ENCODE results near the gene PDE4A.

Gene PDE4A

DNA sequence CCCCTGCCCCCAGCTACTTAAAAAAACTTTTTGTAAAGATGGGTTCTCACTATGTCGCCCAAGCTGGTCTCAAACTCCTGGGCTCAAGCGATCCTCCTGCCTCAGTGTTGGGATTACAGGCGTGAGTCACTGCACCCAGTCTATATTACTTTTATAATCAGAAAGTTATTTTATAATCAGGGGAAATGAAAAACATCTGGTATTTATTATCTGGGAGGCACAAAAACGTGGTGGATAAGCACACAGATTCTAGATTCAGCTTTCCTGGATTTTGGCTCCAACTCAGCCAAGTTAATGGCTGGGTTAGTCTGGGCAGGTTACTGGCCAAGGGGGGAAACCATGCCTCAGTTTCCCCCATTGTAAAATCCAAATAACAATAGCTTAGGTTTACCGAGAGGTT, 58.1 kb downstream of the PDE4A start:
- no peaks in the 10 kb centered on the region for H3K27me3 Mint-ChIP-seq
- H3K4me1 Mint-ChIP-seq, result peaks cover 3% of the 10 kb centered on the region
- no peaks in the 10 kb centered on the region for H3K36me3 Mint-ChIP-seq
- ATAC-seq (ENCODE audit: low read depth) (no peak), DNase-seq (ENCODE audit: low spot score in 2 of 2) (no peak)
- no peak overlapping the region for H3K27ac Mint-ChIP-seq
- H3K9me3 Mint-ChIP-seq, result no peaks in the 10 kb centered on the region
- no peak overlapping the region for H3K4me3 Mint-ChIP-seq

DNA sequence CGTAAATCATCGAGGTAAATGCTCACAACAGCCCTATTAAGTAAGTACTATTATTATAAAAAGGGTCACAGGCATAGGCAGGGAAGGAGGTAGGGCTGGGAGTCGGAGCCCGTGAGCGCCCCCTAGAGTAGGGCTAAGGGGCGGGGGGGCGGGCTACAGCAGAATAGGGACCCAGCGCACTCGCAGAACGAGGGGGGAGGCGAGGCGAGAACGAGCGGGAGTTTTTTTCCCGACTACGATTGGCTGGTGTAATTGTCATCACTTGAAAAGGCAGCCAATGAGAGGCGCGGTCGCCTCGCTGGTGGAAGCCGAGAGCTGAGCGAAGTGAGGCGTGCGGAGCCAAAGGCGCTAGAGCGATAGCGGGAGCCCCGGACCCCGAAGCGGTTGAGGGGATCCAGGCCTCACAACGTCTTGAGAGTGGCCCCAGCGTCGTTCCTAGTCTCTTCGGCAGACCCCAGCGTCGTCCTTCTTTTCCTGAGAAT, 58.6 kb downstream of the PDE4A start:
- peaks cover 3% of the 10 kb centered on the region for H3K4me1 Mint-ChIP-seq
- peak; percentile 68 to 76 for DNase-seq (ENCODE audit: low spot score in 2 of 2)
- peak; percentile 95 for ATAC-seq (ENCODE audit: low read depth)
- H3K9me3 Mint-ChIP-seq, result no peaks in the 10 kb centered on the region
- H3K4me3 Mint-ChIP-seq, result peak overlapping the region; percentile 41
- peak overlapping the region; percentile 80 for H3K27ac Mint-ChIP-seq
- no peaks in the 10 kb centered on the region for H3K27me3 Mint-ChIP-seq
- H3K36me3 Mint-ChIP-seq, result no peaks in the 10 kb centered on the region

DNA sequence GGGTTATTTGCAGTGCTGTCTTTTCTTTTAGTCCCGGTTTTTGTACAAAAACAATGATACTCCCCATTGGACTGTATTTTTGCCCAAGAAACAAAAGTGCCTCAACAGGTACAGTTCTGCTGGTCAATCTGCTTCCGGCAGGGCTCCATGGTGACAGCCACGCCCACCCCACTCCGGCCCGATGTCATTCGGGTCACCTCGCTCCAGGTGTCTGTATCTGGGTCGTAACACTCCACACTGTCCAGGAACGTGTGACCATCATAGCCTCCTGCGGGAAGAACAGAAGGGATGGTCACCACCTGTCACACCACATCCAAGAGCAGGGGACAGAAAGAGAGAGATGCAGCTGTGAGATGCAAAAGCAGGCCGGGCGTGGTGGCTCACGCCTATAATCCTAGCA, 66.2 kb downstream of the PDE4A start:
- H3K27ac Mint-ChIP-seq, result no peak overlapping the region
- H3K9me3 Mint-ChIP-seq, result no peaks in the 10 kb centered on the region
- no peak overlapping the region for H3K4me3 Mint-ChIP-seq
- DNase-seq (ENCODE audit: low spot score in 2 of 2) (no peak), ATAC-seq (ENCODE audit: low read depth) (no peak)
- no peaks in the 10 kb centered on the region for H3K4me1 Mint-ChIP-seq
- peaks cover 9% of the 10 kb centered on the region for H3K36me3 Mint-ChIP-seq
- H3K27me3 Mint-ChIP-seq, result no peaks in the 10 kb centered on the region

DNA sequence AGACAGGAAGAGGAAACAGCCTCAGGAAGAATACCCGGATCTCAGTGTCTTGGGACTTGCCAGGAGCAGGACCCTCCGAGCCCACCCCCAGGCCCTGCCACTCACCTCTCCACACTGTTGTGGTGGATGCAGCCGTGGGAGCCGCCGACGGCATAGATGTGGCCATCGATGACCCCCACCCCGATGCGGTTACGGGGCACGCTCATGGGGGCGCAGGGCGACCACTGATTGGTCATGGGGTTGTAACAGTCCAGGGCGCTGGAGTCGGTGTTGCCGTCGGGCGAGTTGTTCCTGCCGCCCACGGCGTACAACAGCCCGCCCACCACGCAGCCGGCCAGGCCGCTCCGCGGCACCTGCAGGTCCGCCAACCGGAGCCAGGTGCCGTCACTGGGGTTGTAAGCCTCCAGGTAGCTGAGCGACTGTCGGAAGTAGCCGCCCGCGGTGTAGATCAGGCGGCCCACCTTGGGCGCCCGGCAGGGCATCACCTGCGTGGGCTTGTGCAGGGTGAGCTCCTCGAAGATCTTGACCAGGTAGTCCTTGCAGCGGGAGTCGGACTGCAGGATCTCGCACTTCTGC, 71.2 kb downstream of the PDE4A start:
- DNase-seq (ENCODE audit: low spot score in 2 of 2) (no peak), ATAC-seq (ENCODE audit: low read depth) (no peak)
- H3K27me3 Mint-ChIP-seq, result no peaks in the 10 kb centered on the region
- no peak overlapping the region for H3K4me3 Mint-ChIP-seq
- no peaks in the 10 kb centered on the region for H3K4me1 Mint-ChIP-seq
- no peak overlapping the region for H3K27ac Mint-ChIP-seq
- H3K36me3 Mint-ChIP-seq, result peaks cover 5% of the 10 kb centered on the region
- H3K9me3 Mint-ChIP-seq, result no peaks in the 10 kb centered on the region

DNA sequence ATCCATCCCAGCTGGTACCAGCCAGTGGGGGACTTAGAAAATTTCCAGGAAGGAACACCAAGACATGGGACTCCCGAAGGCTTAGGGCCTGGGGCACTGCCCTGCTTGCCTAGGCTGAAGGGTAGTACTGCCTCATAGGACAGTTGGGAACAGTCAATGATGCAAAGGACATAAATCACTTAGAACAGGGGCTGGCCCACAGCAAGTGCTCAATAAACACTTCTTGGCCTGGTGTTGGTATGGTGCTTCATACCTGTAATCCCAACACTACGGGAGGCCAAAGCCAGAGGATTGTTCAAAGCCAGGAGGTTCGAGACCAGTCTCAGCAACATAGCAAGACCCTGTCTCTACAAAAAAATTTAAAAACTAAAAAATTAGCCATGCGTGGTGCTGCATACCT, 77.0 kb downstream of the PDE4A start:
- peaks cover 4% of the 10 kb centered on the region for H3K36me3 Mint-ChIP-seq
- no peak overlapping the region for H3K27ac Mint-ChIP-seq
- no peaks in the 10 kb centered on the region for H3K27me3 Mint-ChIP-seq
- H3K4me1 Mint-ChIP-seq, result peaks cover 13% of the 10 kb centered on the region
- no peaks in the 10 kb centered on the region for H3K9me3 Mint-ChIP-seq
- H3K4me3 Mint-ChIP-seq, result no peak overlapping the region
- DNase-seq (ENCODE audit: low spot score in 2 of 2) (no peak), ATAC-seq (ENCODE audit: low read depth) (no peak)

DNA sequence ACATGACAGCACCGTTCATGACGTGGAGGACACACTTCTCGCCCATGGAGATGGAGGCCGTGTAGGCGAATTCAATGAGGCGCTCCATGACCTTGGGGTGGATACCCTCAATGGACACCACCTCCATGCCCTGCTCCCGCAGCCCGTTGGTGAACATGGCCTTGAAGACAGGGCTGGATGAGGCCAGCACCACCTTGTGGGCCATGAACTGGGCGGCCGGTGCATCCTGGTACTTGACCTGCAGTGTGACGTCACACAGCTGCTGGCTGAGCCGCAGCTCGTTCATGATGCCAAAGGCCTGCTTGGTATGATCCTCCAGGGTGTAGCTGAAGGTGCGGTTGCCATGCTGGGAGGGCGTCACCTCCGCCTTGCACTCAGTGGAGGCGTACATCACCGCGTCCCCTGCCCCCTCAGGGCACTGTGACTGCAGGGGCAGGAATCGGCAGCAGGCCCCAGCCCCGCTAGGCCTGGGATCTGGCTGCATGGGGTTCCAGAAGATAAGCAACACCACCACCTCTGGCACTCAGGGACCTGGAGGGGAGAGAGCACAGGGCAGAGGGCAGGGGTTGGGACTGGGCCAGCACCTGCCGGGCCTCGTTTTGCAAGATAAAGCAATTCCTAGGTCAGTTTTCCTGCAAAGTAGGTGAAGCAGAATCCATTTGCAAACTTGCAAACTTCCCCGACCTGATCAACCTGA, 79.4 kb downstream of the PDE4A start:
- ATAC-seq (ENCODE audit: low read depth), result no peak
- Mint-ChIP-seq H3K27me3 (no peaks in the 10 kb centered on the region), H3K9me3 (no peaks in the 10 kb centered on the region), H3K4me3 (no peak overlapping the region), H3K36me3 (peaks cover 3% of the 10 kb centered on the region), H3K4me1 (peaks cover 17% of the 10 kb centered on the region), H3K27ac (no peak overlapping the region)
- DNase-seq (ENCODE audit: low spot score in 2 of 2), result no peak

DNA sequence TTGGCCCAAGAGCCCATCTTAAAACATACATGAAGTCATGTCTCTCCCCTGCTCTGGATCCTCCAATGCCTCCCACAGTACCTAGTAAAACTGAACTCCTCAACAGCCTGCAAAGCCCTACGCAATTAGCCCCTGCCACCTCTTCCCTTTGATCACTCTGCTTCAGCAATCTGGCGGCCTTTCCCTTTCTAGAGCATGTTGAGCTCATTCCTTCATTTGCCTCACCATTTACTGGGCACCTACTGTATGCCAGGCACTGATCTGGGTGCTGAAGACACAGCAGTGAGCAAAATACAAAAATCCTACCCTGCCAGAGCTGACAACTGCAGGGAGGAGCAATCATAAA, 79.9 kb downstream of the PDE4A start:
- Mint-ChIP-seq H3K4me1 (peaks cover 17% of the 10 kb centered on the region), H3K4me3 (peak overlapping the region; percentile 37), H3K36me3 (peaks cover 3% of the 10 kb centered on the region), H3K27me3 (no peaks in the 10 kb centered on the region), H3K27ac (no peak overlapping the region), H3K9me3 (no peaks in the 10 kb centered on the region)
- DNase-seq (ENCODE audit: low spot score in 2 of 2), result no peak
- ATAC-seq (ENCODE audit: low read depth), result no peak

DNA sequence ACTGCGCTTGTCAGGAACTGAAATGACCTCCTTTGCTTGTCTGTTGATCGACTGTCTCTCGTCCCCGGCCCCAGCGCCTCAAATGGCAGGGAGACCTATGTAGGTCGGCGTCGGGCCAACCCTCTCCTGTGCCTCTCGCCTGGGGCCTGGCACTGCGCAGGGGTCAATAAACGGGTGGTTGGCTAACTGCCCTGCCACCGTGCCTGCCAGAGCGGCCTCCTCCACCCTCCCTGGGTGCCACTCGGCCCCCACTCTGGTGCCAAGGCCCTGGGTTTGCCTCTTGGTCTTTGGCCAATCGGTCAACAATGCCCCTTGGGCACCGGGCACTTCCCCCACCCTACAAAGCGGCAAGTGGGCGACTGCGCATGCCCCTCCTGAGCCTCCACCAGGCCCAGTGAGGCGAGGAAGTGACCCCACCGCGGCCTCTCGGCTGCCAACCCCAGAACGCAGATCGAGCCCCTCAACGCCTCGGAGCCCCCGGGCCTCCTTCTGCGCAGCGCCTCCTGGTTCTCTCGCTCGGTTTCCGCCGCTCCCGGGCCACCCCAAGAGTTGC, 81.7 kb downstream of the PDE4A start:
- Mint-ChIP-seq H3K27ac (peak overlapping the region; percentile 28), H3K9me3 (no peaks in the 10 kb centered on the region), H3K4me3 (peak overlapping the region; percentile 84), H3K4me1 (peaks cover 16% of the 10 kb centered on the region), H3K27me3 (no peaks in the 10 kb centered on the region), H3K36me3 (peaks cover 3% of the 10 kb centered on the region)
- no peak for DNase-seq (ENCODE audit: low spot score in 2 of 2)
- ATAC-seq (ENCODE audit: low read depth), result peak; percentile 20

DNA sequence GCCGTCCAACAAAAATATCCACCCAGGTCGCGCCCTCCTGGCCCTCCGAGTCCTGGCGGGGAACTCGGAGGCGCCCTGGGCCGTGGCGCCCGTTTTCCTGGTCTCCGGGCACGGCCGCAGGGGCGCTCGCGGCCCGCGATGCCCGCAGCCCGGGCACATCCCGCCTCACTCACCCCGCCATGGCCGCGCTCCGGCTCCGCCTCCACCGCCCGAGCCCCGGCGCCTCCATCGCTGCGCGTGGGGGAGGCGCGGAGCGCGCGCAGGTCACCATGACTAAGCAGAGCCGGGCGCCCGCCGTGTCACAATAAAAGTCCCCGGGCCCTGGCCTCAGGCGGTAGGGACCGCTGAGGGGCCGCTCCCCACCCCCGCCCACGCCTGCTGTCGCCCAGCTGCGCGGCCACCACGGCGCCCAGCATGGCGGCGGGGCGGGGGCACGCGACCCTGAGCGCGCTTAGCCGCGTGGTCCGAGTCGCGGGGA, 82.2 kb downstream of the PDE4A start:
- H3K9me3 Mint-ChIP-seq, result no peaks in the 10 kb centered on the region
- peaks cover 3% of the 10 kb centered on the region for H3K36me3 Mint-ChIP-seq
- H3K4me1 Mint-ChIP-seq, result peaks cover 14% of the 10 kb centered on the region

DNA sequence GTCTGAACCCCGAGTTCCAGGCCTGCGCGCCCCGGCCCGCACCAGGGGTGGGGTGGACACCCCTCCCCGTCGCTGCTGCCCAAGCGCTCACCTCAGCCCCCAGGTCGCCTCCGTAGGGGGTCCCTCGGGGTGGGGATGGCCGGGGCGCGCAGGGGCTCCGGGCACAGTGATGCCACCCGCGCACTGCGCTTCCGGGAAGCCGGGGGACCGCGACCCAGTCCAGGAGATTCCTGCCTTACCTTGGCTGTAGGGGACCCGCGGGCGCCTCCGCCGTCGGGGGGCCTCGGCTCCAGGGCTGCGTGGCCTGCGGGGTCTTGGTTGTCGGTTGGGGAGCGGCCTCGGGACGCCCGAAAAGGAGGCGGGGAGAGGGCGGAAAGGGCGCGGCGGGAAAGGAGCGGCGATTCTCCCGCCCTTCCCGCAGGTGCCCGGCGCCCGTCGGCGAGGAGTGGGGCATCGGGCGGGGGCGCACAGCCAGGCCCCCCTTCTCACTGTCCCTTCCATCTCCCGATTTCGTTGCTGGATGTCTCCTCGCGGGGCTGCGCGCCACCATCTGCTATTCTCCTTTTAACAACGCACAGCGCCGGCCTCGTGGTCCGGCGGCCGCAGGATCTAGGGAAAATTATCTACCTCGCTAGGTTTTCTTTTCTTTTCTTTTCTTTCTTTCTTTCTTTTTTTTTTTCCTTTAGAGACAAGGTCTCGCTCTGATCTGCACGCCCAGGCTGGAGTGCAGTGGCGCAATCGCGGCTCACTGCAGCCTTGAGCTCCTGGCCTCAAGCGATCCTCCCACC, 82.9 kb downstream of the PDE4A start, which contains the start of gene KEAP1:
Gene KEAP1 (minus strand): TSS at position 355 of the 788 bp plus-strand sequence. CDS start 3,323 bp downstream, outside the sequence.
- Mint-ChIP-seq H3K9me3 (no peaks in the 10 kb centered on the region), H3K27me3 (no peaks in the 10 kb centered on the region), H3K4me3 (peak within 1 kb of the TSS; percentile 98), H3K4me1 (peaks cover 14% of the 10 kb centered on the region), H3K36me3 (peaks cover 3% of the 10 kb centered on the region), H3K27ac (peak within 1 kb of the TSS; percentile 81)
- DNase-seq (ENCODE audit: low spot score in 2 of 2) (peak in 1 of 2 donors; percentile 52), ATAC-seq (ENCODE audit: low read depth) (no peak)

More for the DNA sequence above, 82.2 kb downstream of the PDE4A start:
- ATAC-seq (ENCODE audit: low read depth) (peak; percentile 92), DNase-seq (ENCODE audit: low spot score in 2 of 2) (peak; percentile 77 to 79)
- peak overlapping the region; percentile 28 for H3K27ac Mint-ChIP-seq
- H3K4me3 Mint-ChIP-seq, result peak overlapping the region; percentile 84
- H3K27me3 Mint-ChIP-seq, result no peaks in the 10 kb centered on the region

DNA sequence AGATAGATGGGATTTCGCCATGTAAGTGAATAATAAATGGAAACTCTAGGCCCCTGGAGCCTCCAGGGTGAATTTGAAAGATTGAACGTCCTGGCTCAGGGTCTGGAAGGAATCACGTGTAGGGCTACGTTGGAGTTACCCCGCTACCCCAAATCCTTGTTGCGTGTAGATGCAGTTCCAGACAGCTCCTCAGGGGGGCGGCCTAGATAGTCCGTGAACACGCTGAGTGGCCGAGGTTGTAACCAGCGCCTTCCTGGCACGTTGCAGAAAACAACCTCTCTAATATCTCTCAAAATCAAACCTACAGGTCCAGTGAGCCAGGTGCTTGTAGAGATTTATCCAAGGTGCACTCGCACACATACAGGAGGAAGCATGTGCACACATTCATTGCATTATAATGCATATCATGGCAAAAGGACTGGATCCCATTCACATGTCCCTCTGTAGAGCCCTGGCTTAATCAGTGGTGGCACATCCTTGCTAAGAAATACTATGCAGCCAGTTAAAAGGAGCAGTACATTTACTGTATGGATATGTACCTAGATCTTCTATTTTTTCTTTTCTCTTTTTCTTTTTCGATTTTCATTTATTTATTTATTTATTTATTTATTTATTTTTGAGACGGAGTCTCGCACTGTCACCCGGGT, 85.4 kb downstream of the PDE4A start:
- H3K4me1 Mint-ChIP-seq, result peaks cover 10% of the 10 kb centered on the region
- no peaks in the 10 kb centered on the region for H3K9me3 Mint-ChIP-seq
- H3K27me3 Mint-ChIP-seq, result no peaks in the 10 kb centered on the region
- no peaks in the 10 kb centered on the region for H3K36me3 Mint-ChIP-seq
- ATAC-seq (ENCODE audit: low read depth) (peak; percentile 25), DNase-seq (ENCODE audit: low spot score in 2 of 2) (peak; percentile 72 to 73)
- H3K27ac Mint-ChIP-seq, result no peak overlapping the region
- no peak overlapping the region for H3K4me3 Mint-ChIP-seq

DNA sequence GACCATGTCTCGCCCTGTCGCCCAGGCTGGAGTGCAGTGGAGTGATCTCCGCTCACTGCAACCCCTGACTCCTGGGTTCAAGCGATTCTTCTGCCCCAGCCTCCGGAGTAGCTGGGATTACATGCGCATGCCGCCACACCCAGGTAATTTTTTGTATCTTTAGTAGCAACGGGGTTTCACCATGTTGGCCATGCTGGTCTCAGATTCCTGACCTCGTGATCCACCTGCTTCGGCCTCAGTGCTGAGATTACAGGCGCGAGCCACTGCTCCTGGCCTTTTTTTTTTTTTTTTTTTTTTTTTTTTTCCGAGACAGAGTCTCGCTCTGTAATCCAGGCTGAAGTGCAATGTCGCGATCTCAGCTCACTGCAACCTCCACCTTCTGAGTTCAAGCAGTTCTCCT, 87.7 kb downstream of the PDE4A start:
- Mint-ChIP-seq H3K9me3 (no peaks in the 10 kb centered on the region), H3K27me3 (peaks cover 3% of the 10 kb centered on the region), H3K4me1 (peaks cover 4% of the 10 kb centered on the region), H3K36me3 (no peaks in the 10 kb centered on the region), H3K27ac (no peak overlapping the region), H3K4me3 (no peak overlapping the region)
- ATAC-seq (ENCODE audit: low read depth) (no peak), DNase-seq (ENCODE audit: low spot score in 2 of 2) (no peak)

DNA sequence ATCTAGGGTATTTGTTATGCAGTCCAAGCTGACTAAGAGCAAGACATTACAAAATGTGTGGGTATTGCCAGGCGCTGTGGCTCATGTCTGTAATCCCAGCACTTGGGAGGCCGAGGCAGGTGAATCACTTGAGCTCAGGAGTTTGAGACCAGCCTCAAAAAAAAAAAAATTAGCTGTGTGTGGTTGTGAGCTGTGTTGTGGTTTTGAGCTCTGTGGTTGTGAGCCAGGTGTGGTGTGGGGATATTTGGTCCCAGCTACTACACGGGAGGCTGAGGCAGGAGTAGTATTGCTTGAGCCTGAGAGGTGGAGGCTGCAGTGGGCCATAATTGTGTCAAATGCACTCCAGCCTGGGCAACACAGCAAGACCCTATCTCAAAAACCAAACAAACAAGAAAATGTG, 88.4 kb downstream of the PDE4A start:
- peaks cover under 1% of the 10 kb centered on the region for H3K4me1 Mint-ChIP-seq
- no peak overlapping the region for H3K27ac Mint-ChIP-seq
- ATAC-seq (ENCODE audit: low read depth), result no peak
- DNase-seq (ENCODE audit: low spot score in 2 of 2), result no peak
- H3K27me3 Mint-ChIP-seq, result peaks cover 9% of the 10 kb centered on the region
- no peak overlapping the region for H3K4me3 Mint-ChIP-seq
- H3K9me3 Mint-ChIP-seq, result no peaks in the 10 kb centered on the region
- H3K36me3 Mint-ChIP-seq, result no peaks in the 10 kb centered on the region

Data from memory B cell (primary cell).